HS-5 (cell line): ENCODE data around the gene HMX2.
"Not testable (repeated sequence)": the region's sequence is repeated elsewhere in the genome, so short reads cannot be mapped to it uniquely, and the experiment has no call there.

ENCODE experiments used
- DNase-seq: peaks from one replicate; pipeline ENCODE4 v3.0.0-alpha.2; 2012; ENCODE audit warnings: low read depth

The HMX2 gene

GRCh38 chr10:123151737-123152135 is 3.8 kb downstream of the HMX2 start:
- no peak for DNase-seq

DNA sequence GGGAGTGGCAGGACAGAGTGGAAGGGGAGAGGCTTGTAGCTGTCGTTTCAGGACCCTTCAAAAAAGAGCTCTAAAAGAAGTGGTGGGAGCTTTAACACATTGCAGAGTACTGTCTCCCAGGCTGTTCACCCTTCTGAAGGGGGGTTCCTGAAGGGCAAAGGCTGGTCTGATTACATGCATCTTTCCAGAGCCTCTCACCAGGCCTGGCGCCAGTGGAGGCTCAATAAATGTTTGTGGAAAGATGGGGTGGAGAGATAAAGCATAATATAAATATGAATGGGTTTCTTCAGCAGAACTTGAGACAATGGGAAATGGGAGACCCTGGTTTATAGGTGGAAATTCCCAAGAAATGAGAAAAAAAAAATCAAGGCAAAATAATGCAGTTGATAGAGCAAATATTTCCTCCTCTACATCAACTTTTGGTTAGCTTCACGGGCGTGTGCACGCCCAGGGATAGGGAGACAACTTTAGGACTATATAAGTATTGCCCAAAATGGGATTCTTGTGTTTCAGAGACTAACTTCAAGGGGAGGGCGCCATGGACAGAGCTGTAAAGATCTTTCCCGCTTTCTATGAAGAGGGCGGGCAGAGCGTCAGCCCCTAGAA is 5.7 kb downstream of the HMX2 start:
- DNase-seq = no peak

GRCh38 chr10:123154092-123154710 is 6.3 kb downstream of the HMX2 start, which contains the start of gene BUB3:
Gene BUB3 (plus strand): TSS chr10:123154402. CDS start chr10:123154918, 516 bp downstream.
- DNase-seq = peak; percentile 98

- DNase-seq = peak; percentile 24
Observed at GRCh38 chr10:123154711-123155505, 7.0 kb downstream of the HMX2 start.

DNA sequence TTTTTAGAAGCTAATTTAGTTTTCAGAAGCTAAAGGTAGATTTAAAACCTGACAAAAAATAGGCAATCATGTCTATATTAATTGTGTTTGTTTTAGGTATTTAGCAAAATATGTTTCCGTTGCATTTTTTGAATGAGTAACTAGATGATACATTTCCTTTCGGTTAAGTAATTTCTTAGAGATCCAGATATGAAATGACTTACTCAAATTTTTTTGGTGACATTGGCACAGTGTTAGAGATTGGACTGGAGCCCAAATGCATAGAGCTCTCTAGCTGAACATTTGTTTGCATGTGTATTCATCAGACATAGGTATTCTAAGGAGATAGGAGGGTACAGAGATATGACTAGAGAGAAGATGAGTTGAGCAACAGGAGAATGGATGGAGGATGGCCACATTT is 8.1 kb downstream of the HMX2 start:
- DNase-seq = peak; percentile 69

DNA sequence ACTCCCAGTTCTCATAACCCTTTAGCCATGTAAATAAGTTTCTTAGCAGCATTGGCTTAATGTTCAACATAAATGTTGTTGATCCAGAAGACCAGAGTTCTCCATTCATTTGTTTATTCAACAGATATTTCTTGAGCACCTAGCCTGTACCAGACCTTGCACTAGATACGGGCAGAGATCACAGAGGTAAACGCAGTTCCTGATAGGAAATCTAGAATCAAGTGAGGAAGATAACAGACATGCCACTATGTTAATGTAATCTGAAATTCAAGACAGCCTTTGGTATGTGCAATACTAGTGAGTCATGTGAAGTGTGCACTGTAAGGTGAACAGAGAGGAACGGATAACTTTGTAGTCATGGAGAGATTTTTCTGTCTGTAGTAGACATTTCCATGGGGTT is 9.3 kb downstream of the HMX2 start:
- peak; percentile 61 for DNase-seq

DNA sequence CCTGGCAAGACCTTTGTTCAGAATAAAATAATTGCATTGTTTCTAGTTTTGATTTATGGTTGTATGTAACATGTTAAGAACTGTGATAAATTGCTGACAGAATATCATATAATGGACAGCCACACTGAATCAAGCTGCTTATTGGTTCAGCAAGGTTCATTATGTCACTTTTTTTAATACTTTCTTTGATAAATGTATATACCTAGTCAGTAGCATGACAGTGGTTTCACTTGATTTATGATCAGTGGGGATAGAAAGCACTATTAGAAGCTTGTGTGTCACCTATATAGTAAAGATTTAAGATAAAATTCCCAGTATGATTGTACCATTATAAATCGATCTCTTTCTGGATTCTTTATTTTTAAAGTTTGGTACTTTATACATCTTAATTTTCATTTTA is 10.7 kb downstream of the HMX2 start:
- no peak for DNase-seq

- no peak for DNase-seq
Observed at GRCh38 chr10:123160311-123160980, 12.5 kb downstream of the HMX2 start.

DNA sequence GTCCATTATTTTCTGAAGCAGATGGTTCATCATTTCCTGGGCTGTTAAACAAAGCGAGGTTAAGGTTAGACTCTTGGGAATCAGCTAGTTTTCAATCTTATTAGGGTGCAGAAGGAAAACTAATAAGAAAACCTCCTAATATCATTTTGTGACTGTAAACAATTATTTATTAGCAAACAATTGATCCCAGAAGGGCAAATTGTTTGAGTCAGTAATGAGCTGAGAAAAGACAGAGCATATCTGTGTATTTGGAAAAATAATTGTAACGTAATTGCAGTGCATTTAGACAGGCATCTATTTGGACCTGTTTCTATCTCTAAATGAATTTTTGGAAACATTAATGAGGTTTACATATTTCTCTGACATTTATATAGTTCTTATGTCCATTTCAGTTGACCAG is 16.4 kb downstream of the HMX2 start:
- no peak for DNase-seq

GRCh38 chr10:123165445-123166072 is 17.6 kb downstream of the HMX2 start:
- no peak for DNase-seq

DNA sequence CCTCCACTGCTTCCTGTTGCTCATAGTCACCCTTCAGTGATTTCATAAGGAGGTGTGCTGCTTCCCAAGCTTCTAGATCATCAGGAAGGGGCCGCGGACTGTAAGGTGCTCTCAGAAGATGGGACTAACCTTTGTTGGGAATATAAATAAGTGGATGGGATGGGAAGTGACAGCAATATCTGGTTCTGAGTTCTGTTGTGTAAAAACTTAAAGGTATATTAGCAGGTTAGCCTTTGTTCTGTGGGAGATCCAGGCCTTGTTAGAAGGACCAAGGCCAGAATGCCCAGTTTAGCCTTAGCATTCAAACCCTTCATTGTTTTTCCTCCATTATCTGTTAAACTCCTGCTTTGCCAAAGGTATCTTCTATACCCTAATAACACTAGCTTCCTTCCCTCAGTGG is 18.7 kb downstream of the HMX2 start:
- DNase-seq = no peak

GRCh38 chr10:123170961-123171360 is 23.0 kb downstream of the HMX2 start:
- no peak for DNase-seq

DNA sequence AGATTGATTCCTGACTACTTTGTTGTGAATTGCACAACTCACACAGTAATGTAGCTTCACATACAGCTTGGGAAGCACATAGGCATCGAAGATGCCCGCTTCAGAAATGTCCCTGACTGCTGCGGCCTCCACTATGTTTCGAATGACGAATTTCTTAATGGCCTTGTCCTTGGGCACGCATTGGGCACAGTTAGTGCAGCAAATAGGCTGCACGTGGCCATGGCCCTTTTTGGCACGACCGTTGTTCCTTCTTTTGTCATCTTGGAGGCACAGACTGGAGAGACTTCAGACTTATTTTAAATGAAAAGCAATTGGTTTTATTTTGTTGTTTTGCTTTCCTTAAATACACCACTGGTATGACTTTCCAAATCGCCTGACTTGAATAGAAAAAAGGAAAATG is 23.7 kb downstream of the HMX2 start:
- DNase-seq = not testable (repeated sequence)

- no peak for DNase-seq
Observed at GRCh38 chr10:123175389-123176387, 27.8 kb downstream of the HMX2 start.

DNA sequence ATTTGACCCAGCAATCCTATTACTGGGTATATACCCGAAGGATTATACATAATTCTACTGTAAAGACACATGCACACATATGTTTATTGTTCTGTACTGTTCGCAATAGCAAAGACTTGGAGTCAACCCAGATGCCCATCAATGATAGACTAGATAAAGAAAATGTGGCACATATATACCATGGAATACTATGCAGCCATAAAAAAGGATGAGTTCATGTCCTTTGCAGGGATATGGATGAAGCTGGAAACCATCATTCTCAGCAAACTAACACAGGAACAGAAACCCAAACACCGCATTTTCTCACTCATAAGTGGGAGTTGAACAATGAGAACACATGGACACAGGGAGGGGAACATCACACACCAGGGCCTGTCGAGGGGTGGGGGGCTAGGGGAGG is 30.5 kb downstream of the HMX2 start:
- DNase-seq = not testable (repeated sequence)

DNA sequence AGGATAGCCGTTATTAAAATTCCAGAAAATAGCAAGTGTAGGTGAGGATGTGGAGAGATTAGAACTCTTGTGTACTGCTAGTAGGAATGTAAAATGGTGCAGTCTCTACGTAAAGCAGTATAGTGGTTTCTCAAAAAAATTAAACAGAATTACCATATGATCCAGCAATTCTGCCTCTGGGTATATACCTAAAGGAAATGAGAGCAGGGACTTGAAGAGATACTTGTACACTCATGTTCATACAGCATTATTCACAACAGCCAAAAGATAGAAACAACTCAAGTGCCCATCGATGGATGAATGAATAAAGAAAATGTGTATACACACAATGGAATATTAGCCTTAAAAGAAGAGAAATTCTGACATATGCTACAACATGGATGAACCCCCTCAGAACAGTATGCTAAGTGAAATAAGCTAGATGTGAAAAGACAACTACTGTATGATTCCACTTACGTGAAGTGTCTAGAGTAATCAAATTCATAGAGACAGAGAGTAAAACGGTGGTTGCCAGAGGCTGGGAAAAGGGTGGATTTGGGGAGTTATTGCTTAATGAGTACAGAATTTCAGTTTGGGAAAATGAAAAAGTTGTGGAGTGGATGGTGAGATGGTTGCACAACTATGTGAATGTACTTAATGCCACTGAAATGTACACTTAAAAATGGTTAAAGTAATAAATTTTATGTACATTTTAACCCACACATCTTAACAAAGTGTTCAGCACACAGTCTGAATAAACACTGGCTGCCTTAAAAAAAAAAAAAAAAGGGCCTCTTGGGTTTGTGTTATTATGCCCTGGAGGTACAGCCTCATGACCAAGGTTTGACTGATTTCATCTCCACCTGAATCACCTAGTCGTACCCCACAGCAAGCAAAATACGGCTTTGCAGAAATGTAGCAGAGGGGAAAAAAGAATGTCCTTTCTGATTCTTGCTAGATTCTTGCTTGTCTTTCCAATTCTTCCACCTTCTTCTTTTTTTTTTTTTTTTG is 32.5 kb downstream of the HMX2 start:
- DNase-seq = no peak

GRCh38 chr10:123183724-123184123 is 35.8 kb downstream of the HMX2 start:
- DNase-seq = no peak

GRCh38 chr10:123187781-123188180 is 39.8 kb downstream of the HMX2 start:
- no peak for DNase-seq

GRCh38 chr10:123191886-123192285 is 44.0 kb downstream of the HMX2 start:
- DNase-seq = no peak

- no peak for DNase-seq
Observed at GRCh38 chr10:123194056-123194455, 46.1 kb downstream of the HMX2 start.
